GM18861 (cell line): ENCODE data around the gene TMEM86B.

Experiments used
- ATAC-seq: cut with Tn5 transposase; IDR thresholded peaks from one replicate; pipeline ENCODE4 v1.9.1; 2021; ENCODE audit not compliant: unreplicated experiment

The TMEM86B gene

DNA sequence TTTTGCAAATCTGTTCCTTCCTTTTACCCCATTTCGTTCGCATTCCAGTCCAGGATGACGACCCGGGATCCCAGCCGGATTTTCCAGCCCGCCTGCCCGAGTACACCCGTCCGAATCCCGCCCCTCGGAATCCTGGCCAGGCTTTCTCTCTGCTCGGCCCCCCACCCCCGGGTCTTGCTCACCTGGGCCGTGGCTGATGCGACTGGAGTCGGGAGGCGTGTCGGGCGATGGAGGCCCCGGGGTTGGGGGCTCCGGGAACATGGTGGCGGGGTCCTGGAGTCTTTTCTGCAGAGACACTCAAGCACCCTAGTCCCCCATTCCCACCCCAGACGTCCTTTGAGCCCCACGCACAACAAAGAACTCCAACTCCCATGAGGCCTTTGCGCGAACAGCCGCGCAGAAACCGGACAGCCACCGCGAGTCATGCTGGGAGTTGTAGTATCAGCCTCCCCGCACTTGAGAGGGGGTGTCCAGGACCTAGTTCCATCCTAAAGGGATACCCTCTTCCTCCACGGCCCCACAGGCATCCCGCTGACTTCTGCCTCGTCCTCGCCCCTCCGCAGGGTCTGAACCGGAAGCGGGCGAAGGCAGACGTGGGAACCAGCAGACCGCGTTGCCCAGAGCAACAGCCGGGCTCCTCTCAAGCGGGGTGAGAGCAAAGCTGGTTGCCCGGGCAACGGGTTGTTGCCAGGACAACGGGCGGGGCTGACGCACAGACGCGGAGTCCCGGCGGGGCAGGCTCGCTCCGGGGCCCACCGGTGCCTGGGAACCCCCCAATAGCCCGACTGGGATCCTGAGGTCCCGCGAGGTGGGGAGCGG lies 49.6 kb downstream of the TMEM86B start:
- peak; percentile 76 for ATAC-seq
